Posterior cingulate gyrus (tissue), 11 donors: ENCODE results near the gene WDR86.

Experiments
- DNase-seq, 10 donors: peaks; one replicate each; pipeline versions ENCODE4 v3.0.0 to v3.0.0-alpha.2; 2020 to 2021; ENCODE audit warnings: mixed read lengths in 3 of 10
- intact Hi-C: fragments of 100-400 bp; cut with DNase I; formaldehyde crosslinking; loops from one replicate; pipeline ENCODE4 v1.15.1; 2023

The WDR86 gene

GRCh38 chr7:151429237-151429559 lies 19.4 kb upstream of the WDR86 start:
- intact Hi-C loops = no loop called here
- DNase-seq = peak in 3 of 10 donors; percentile 20 to 59 (median 37)

- peak in 3 of 10 donors; percentile 60 to 70 (median 63) for DNase-seq
- intact Hi-C loops = no loop called here
These were observed 18.8 kb upstream of the WDR86 start for GRCh38 chr7:151428378-151429236.

DNA sequence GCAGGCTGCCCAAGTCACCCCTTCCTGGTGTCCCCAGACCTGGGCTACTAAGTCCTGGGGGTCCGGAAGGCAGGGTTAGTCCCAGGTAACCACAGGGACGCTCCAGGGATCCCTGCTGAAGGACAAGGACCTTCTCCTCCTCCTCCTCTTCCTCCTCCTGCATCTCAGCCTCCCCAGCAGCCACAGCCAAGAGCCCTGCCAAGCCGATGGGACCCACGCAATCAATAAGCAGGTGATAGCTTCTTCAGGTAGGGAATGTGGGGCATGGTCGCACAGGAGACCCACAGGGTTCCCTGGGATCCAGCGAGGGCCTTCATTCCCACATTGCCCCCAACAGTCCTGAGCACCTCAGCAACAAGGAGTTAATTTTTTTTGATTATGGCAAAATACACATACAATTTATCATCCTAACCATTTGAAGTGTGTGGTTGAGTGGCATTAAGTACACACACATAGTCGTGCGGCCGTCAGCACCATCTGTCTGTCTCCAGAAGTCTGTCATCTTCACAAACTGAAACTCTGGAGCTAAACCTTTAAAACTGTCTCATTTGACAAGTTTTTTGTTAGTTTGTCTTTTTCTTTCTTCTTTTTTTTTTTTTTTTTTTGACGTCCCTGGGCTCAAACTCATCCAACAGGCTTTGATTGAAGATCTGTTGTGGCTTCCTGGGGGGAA lies 18.0 kb upstream of the WDR86 start:
- intact Hi-C loops = no loop called here
- peak in 3 of 10 donors; percentile 43 to 66 (median 54) for DNase-seq

GRCh38 chr7:151426904-151427704 lies 17.3 kb upstream of the WDR86 start:
- intact Hi-C loops = no loop called here
- peak in 2 of 10 donors; percentile 52 to 63 for DNase-seq

DNA sequence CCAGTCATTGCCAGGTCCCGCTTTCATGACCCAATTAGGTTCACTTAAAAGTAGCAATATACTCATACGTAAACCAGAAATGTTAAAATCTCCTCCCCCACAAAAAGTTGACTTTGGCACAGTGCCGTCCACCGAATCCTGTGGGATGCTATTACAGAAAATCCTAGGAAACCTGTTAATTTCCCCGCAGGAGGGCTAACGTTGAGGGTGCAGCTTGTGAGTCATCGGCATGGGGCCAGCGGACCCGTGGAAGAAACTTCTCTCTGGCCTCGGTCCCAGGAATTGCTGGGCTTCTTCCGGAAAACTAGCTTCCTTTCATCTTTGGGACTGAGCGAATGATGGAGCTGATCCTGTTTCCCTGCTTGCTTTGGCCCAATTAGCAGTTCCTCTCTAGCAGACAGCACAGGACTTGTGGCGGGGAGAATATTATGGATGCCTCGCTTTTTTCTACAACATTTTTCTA lies 16.6 kb upstream of the WDR86 start:
- intact Hi-C loops = no loop called here
- DNase-seq = peak in 2 of 10 donors; percentile 50 to 69

- intact Hi-C loops = no loop called here
- peak in 3 of 10 donors; percentile 6 to 28 (median 12) for DNase-seq
These were observed 16.0 kb upstream of the WDR86 start for GRCh38 chr7:151425670-151426440.

DNA sequence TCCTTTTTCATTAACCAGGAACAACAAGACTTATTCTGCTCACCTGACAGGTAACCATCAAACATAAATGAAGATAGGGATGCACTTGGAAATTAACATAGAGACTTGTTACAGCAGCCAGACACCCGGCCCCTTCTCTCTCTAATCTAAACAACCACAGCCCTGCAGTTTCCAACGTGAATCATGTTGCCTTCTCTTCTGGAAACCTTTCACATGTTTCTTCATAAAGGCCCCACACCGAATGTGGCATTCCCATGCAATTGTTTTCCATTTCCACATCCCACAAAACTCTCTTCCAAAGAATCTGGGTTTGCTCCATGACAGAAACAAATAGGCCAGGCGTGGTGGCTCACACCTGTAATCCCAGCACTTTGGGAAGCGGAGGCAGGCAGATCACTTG lies 15.0 kb upstream of the WDR86 start:
- intact Hi-C loops = no loop called here
- DNase-seq = peak in 1 of 10 donors; percentile 20

- intact Hi-C loops = no loop called here
- peak in 2 of 10 donors; percentile 3 to 12 for DNase-seq
These were observed 14.1 kb upstream of the WDR86 start for GRCh38 chr7:151423936-151424335.

DNA sequence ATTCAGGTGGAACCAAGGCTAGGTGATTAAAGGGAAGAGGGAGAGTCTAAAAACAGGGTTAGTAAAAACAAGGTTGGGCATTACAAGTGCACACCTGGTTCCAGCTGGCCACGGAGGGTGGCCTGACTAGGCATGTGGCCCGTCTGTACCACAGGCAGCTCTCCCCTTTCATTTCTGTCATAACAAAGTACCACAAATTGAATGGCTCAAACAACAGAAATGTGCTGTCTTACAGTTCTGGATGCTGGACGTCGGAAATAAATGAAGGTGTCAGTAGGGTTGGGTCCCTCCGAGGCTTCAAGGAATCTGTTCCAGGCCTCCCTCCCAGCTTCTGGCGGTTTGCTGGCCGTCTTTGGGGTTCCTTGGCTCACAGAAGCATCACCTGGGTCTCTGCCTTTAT lies 13.4 kb upstream of the WDR86 start:
- intact Hi-C loops = no loop called here
- peak in 2 of 10 donors; percentile 18 to 47 for DNase-seq

DNA sequence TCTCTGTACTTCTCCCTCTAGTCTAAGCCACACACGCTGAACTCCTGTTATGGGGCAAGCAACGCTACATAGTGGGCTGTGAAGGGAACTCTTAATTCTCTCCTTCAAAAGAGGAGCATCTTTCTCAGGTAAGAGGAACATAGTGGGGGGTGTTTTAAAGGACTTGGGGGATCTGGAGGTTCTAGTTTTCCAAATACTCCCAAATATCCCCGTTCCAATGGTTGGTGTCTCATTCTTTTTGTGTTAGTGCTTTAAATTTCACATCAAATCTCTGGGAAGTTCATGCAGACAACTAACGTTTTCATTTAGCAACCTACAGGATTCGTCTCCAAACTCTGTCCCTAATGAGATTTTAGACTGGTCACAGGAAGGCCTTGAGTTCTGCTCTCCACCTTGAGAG lies 12.4 kb upstream of the WDR86 start:
- DNase-seq = no peak
- intact Hi-C loops = no loop called here

DNA sequence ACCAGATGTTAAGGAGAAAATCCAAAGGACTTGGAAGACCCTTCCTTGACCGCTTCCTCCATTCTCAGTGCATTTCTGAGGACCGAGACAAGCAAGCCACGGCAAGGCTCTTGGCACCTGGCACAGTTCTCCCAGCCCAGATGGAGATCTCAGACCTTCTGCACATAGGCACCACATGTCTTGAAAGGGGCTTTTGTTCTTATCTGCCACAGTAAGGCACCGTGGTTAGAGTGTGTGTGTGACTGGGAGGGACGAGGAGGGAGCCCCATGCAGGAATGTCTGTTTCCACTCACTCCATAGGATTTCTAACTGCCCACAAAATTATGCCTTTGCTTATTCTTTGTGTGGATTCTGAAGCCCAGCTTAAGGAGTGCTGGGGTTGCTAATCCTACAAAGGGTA lies 10.3 kb upstream of the WDR86 start:
- intact Hi-C loops = no loop called here
- DNase-seq = peak in 1 of 10 donors; percentile 39

DNA sequence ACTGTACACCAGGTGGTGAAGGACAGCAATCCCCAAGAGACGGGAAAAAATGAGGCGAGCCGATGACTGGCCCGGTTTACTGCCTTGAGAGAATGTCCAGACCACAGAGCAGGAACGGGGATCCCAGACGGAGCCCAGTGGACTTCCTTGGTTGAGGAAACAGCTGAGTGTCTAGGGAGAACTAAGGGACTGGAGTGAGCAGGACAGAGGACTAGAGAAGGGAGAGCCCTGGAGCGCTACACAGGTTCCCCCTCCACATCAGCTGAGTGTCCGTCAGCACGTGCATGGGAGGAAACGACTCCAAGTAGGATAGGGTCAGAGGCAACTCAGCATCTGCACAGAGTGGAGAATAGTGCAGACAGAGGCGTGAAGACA lies 7.1 kb upstream of the WDR86 start:
- intact Hi-C loops = no loop called here

GRCh38 chr7:151416112-151416940 lies 6.5 kb upstream of the WDR86 start:
- DNase-seq = peak in 3 of 10 donors; percentile 22 to 62 (median 52)
- intact Hi-C loops = no loop called here

More for the DNA sequence above, 7.1 kb upstream of the WDR86 start:
- DNase-seq = peak in 2 of 10 donors; percentile 50 to 68

DNA sequence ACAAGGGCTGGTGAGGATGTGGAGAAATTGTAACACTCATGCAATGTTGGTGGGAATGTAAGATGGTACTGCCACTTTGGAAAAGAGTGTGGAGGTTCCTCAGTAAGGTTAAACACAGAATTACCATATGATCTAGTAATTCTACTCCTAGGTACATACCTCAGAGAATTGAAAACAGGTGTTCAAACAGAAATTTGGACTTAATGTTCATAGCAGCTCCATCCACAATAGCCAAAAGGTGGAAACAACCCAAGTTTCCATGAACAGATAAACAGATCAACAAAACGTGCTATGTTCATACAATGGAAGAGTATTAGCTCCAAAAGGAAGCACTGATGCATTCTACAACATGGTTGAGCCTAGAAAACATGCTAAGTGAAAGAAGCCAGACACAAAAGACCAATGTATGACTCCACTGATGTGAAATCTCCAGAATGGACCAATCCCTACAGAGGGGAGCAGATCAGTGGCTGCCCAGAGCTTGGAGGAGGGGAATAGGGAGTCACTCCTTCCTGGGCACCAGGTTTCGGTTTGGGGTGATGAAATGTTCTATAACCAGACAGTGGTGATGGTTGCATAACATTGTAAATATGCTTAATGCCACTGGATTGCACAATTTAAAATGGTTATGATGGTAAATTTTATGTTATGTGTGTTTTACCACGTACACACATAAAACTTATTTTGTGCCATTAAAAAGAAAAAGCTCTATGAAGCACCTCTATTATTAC lies 5.7 kb upstream of the WDR86 start:
- peak in 2 of 10 donors; percentile 5 to 16 for DNase-seq
- intact Hi-C loops = no loop called here

DNA sequence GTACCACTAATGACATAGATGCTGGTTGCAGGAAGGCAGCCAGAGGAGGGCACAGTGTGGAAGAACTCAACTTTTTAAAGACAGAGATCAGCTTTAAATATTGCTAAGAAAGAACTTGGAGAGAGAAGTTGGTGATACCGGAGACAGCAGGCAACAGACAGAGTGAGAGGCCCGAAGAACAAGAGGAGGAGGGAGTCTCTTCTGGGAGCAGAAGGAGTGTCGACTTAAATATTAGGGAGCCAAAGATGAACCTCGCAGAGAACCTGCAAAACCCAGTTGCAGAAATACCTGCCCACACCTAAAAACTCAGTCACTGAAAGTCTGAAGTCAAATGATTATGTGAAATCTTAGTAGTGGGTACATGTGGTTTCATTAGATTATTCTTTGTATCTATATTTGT lies 3.4 kb upstream of the WDR86 start:
- intact Hi-C loops = no loop called here

DNA sequence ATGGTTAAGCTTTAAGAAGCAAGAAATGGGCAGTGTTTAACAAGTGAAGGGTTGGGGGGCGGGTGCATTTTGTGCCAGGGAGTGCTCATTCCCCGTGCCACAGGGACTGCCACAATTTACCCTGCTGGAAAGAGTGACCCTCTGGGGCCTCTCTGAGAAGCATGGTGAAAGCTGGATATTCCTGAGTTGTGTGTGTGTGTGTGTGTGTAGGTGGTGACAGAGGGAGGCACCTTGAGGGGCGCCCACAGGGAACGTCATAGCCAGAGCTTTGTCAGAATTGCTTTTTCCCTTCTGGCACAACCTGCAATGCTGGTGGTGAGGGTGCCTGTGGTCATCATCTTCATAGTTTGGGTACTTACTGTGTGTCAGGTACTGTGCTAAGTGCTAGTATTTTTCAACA lies 2.5 kb upstream of the WDR86 start:
- DNase-seq = peak in 3 of 10 donors; percentile 10 to 34 (median 17)

More for the DNA sequence above, 3.4 kb upstream of the WDR86 start:
- DNase-seq = peak in 1 of 10 donors; percentile 5

GRCh38 chr7:151411551-151411950 lies 1.7 kb upstream of the WDR86 start:
- intact Hi-C loops = no loop called here
- peak in 3 of 10 donors; percentile 33 to 70 (median 56) for DNase-seq

More for the DNA sequence above, 2.5 kb upstream of the WDR86 start:
- intact Hi-C loops = no loop called here
